ENCODE results near the gene SULT2A1.
"Not testable (repeated sequence)": the region's sequence is repeated elsewhere in the genome, so short reads cannot be mapped to it uniquely, and the experiment has no call there.

Gene SULT2A1

GRCh38 chr19:47860602-47861297 lies 25.4 kb downstream of the SULT2A1 start:
- DNase-seq (ENCODE audit: low spot score) (no peak), FAIRE-seq (no peak)

DNA sequence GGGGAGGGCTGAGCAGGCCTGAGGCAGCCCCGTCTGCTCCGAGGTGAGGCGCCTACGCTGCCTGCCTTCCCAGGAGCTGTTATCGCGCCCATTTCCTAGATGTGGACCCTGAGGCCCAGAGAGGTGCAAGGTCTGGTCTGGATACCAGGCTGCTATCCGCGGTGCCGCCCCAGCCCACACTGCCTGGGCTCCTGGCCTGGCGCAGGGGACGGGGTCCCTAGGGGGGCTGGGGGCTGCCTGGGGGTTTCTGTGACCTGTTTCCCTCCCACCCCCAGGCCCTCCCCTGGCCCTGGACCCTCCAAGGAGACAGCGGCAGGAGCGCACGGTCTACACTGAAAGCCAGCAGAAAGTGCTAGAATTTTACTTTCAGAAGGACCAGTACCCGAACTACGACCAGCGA lies 26.3 kb downstream of the SULT2A1 start:
- not testable (repeated sequence) for FAIRE-seq; DNase-seq (ENCODE audit: low spot score)

DNA sequence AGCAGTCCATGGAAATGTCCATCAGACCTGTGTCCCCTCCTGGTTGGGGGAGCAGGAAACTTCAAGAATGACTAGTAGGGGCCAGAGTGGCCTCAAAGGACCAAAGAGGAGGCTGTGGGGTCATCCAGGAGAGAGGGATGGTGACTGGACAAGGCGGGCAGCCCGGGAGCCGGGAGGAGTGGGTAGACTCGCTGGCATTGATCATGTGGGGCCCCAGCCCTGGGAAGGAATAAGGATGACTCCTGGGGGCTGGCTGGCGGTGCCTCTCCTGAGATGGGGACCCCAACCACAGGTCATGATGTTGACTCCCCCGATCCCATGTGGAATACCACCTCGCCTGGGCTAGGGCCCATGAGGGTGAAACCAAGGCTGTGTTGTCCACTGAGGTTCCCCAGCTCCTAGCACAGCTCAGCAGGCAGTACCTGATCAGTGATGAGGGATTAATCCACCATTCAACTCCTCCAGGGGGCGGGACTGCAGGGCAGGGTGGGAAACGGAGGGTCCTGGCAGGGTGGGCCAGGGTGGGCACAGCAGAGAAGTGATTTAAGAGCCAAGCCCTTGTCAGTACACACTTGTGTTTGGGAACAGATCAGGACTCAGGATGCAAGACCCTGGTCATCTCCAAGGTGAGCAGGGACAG lies 27.3 kb downstream of the SULT2A1 start, which contains the start of gene TPRX2:
TSS of gene TPRX2 (plus strand) at position 590 of the 640 bp plus-strand sequence. CDS start at position 602, 12 bp downstream.
- not testable (repeated sequence) for DNase-seq (ENCODE audit: low spot score); FAIRE-seq

DNA sequence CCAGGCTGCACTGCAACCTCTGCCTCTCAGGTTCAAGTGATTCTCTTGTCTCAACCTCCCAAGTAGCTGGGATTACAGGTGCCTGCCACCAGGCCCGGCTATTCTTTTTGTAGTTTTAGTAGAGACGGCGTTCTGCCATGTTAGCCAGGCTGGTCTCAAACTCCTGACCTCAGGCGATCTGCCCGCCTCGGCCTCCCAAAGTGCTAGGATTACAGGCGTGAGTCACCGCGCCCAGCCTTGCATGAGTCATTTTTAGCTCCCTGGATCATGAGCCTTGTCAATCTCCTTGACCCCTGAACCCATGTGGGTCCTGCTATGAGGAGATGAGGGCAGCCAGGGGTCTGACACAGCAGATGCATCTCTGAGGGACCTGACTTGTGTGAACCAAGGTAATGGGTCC lies 27.9 kb downstream of the SULT2A1 start:
- FAIRE-seq, result not testable (repeated sequence)

GRCh38 chr19:47854459-47854858 lies 31.7 kb downstream of the SULT2A1 start:
- FAIRE-seq (no peak), DNase-seq (ENCODE audit: low spot score) (no peak)

More for the DNA sequence above, 27.9 kb downstream of the SULT2A1 start:
- DNase-seq (ENCODE audit: low spot score), result not testable (repeated sequence)

DNA sequence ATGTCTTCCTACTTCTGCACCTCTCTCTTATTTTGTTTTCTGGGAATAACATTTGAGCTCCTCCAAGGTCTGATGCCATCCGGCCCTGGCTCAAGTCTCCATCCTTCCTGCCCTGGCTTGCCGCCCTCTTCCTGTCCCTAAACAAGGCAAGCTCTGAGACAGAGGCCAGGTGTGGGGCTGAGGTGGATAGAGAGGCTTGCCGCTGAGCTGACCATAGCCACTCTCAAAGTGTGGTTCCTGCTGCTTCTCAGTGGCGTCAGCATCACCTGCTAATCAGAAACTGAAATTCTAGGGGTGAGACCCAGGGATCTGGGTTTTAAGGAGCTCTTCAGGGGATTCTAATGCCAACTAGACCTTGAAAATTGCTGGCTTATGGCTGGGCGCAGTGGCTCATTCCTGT lies 33.1 kb downstream of the SULT2A1 start:
- FAIRE-seq, result no peak
- no peak for DNase-seq (ENCODE audit: low spot score)

- DNase-seq (ENCODE audit: low spot score) (no peak), FAIRE-seq (no peak)
Measured at GRCh38 chr19:47848823-47849473, 37.2 kb downstream of the SULT2A1 start.

GRCh38 chr19:47848425-47848822 lies 37.7 kb downstream of the SULT2A1 start:
- FAIRE-seq, result no peak
- no peak for DNase-seq (ENCODE audit: low spot score)

GRCh38 chr19:47842941-47843340 lies 43.2 kb downstream of the SULT2A1 start:
- FAIRE-seq (no peak), DNase-seq (ENCODE audit: low spot score) (no peak)

GRCh38 chr19:47839913-47840312 lies 46.2 kb downstream of the SULT2A1 start:
- FAIRE-seq (no peak), DNase-seq (ENCODE audit: low spot score) (no peak)

DNA sequence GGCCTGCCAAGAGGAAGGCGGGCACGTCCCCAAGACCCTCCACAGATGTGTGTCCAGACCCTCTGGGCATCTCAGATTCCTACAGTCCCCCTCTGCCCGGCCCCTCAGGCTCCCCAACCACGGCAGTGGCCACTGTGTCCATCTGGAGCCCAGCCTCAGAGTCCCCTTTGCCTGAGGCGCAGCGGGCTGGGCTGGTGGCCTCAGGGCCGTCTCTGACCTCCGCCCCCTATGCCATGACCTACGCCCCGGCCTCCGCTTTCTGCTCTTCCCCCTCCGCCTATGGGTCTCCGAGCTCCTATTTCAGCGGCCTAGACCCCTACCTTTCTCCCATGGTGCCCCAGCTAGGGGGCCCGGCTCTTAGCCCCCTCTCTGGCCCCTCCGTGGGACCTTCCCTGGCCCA lies 46.7 kb downstream of the SULT2A1 start:
- no peak for DNase-seq (ENCODE audit: low spot score)
- no peak for FAIRE-seq

DNA sequence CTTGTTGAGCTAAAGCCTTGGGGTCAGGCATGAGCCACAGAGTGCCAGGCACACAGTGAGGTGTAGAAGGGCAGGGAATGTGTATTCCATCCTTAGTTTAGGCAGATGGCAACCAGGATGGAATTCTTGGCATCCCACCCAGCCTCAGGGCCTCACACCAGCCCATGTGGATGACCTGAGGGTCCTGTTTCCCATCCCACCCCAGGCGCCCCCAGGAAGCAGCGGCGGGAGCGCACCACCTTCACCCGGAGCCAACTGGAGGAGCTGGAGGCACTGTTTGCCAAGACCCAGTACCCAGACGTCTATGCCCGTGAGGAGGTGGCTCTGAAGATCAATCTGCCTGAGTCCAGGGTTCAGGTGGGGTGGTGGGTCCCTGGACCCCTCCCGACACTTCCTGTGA lies 50.1 kb downstream of the SULT2A1 start:
- no peak for FAIRE-seq

GRCh38 chr19:47832723-47833122 lies 53.4 kb downstream of the SULT2A1 start:
- DNase-seq (ENCODE audit: low spot score) (no peak), FAIRE-seq (no peak)

More for the DNA sequence above, 50.1 kb downstream of the SULT2A1 start:
- DNase-seq (ENCODE audit: low spot score), result no peak

- FAIRE-seq, result no peak
Measured at GRCh38 chr19:47826800-47827199, 59.3 kb downstream of the SULT2A1 start.

GRCh38 chr19:47824396-47824795 lies 61.7 kb downstream of the SULT2A1 start:
- FAIRE-seq (no peak), DNase-seq (ENCODE audit: low spot score) (no peak)

More at GRCh38 chr19:47826800-47827199, 59.3 kb downstream of the SULT2A1 start:
- DNase-seq (ENCODE audit: low spot score), result no peak

- FAIRE-seq (no peak), DNase-seq (ENCODE audit: low spot score) (no peak)
Measured at GRCh38 chr19:47821460-47822020, 64.6 kb downstream of the SULT2A1 start, which contains the start of gene CRX. Gene CRX, plus strand, starts transcription at chr19:47821937. Its CDS starts 12,507 bp downstream, at chr19:47834444.

All from RCC 7860 (cell line).